Stimulated activated CD8-positive, alpha-beta memory T cell treated with anti-CD3 and anti-CD28 coated beads, Interleukin-4, amount 100 ng/mL, for 4 hours (primary cell): ENCODE data around the gene MCF2L2.

Experiments
- DNase-seq, 2 donors: peaks; one replicate each; pipeline ENCODE4 v3.0.0-alpha.2; 2020; ENCODE audit warnings: low read depth in 2 of 2, low spot score in 1 of 2

The MCF2L2 gene

DNA sequence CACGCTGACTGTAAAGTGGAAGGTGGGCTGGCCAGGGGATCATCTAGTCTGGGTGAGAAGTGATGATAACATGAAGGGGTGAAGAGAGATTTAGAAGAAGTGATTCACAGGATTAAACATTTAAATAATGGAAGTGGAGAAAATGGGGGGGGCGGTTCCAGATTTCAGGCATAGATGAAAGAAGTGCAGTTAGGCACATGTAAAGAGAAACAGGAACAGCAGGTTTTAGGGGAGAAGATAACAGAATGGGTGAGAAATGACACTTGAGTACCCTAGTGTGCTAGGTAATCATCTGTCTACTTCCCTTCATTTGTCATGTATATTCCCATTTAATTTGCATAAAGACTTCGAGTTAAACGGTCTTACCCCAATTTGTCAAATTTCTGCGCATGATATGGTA lies 160.1 kb downstream of the MCF2L2 start:
- no peak for DNase-seq

DNA sequence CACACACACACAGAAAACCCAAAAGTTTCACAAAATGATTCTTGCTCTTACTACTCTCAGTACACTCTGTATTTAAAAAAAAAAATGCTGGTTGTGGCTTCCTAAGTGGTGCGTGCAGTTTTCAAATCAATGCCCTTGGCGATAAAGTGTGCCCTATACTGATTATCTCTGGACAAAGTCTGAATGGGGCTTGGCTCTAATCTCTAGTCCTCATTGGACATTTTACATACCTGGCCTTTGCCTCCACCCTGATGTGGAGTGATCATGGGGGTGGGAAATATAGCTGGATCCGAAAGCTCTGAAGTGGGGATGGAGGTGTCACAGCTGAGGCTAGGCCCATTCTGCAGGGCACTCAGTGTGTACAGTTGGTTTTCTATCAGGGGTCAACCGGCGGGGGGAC lies 161.3 kb downstream of the MCF2L2 start:
- DNase-seq, result no peak

GRCh38 chr3:183266454-183266853 lies 162.0 kb downstream of the MCF2L2 start:
- no peak for DNase-seq

GRCh38 chr3:183265834-183266417 lies 162.5 kb downstream of the MCF2L2 start:
- no peak for DNase-seq

DNA sequence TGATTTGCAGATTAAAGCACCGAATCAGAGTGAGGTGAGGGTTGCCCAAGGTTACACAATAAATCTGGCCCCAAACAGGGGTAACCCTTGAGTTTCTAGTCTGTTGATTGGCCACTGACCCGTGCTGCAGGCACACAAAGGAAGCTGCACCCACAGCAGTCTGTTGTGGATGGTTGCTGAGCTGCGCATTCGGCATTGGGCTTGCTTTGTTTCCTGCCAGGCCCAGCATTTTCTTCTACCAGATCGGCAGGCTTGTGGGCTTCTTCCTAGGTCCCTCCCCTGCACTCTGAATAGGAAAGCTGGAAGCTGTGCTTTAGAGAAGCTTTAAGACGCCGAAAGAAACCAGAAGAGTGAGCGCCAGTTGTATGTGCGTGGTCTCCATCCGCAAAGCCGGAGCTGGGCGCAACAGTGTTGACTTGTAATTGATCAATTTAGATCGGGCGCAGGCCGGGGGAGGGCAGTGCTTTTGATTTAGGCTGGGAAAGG lies 163.2 kb downstream of the MCF2L2 start:
- DNase-seq, result no peak

GRCh38 chr3:183264268-183264667 lies 164.2 kb downstream of the MCF2L2 start:
- no peak for DNase-seq

GRCh38 chr3:183262875-183263378 lies 165.5 kb downstream of the MCF2L2 start:
- DNase-seq, result no peak

- DNase-seq, result no peak
These were observed 167.2 kb downstream of the MCF2L2 start for GRCh38 chr3:183261151-183261724.

- DNase-seq, result no peak
These were observed 168.1 kb downstream of the MCF2L2 start for GRCh38 chr3:183260167-183260904.

DNA sequence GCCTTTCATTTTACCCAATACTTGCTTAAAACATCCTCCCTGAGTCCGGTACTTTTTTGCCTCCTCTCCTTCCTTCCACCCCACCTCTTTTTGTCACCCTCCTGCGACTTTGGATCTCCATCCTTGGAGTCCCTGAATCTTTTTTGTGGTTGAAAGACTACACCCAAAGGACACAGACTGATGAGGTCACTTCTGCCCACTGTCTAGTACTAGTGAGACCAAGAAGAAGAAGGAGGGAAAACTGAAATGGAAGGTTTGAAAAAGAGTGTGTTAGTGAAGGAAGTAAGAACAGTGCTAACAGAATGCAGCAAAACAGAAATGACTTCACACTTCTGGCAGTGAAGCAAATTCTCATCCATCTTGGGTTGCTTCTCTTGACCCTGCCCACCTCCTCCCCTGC lies 168.8 kb downstream of the MCF2L2 start:
- no peak for DNase-seq

DNA sequence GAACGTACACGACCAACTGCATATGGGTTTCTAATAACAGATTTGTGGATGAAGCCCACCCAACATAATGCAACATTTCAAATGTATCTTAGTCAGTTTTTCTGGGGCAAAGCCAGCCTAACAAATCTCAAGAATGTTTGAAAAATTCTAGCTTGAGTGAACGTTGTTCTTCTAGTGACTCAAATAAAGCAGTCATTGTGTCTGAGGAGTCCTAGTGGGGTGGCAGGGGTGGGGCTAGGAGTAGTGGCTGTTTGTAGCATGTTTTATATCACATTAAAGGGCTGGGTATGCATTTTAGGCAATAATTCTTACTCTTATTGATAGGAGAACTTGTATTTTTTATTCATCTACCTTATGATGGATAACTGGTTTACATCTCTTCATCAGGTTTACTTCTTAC lies 169.3 kb downstream of the MCF2L2 start:
- no peak for DNase-seq

- no peak for DNase-seq
These were observed 173.1 kb downstream of the MCF2L2 start for GRCh38 chr3:183255348-183255730.

- no peak for DNase-seq
These were observed 173.7 kb downstream of the MCF2L2 start for GRCh38 chr3:183254487-183255347.

GRCh38 chr3:183253528-183254486 lies 174.6 kb downstream of the MCF2L2 start:
- DNase-seq, result no peak

- DNase-seq, result no peak
These were observed 175.4 kb downstream of the MCF2L2 start, which contains the start of gene B3GNT5 for GRCh38 chr3:183252973-183253527. Gene B3GNT5, plus strand, starts transcription at chr3:183253253. Its CDS starts 16,546 bp downstream, at chr3:183269799.

DNA sequence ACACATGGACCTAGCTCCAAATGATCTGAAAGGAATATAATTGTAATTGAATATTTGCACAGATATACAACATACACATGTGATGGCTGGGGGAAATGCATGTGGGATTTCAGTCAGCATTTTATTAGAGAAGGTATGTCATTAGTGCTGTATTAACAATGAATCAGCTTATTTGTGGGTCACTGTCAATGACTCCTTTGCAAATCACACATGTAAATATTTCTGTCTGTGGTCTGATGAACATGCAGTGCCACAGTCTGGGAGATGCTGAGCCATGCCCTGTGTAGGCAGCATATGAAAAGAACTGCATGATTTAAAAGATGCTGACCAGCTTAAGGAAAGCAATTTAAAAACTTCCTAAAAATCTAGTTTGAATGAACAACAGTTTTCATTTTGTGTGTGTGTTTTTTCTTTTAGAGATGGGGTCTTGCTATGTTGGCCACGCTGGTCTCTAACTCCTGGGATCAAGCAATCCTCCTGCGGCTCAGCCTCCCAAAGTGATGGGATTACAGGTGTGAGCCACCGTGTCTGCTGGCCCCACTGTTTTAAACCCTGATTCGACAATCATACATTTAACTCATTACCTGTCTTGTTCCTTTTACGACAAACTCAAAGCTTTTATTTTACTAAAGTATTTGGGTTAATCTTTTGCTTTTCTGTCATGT lies 176.2 kb downstream of the MCF2L2 start:
- no peak for DNase-seq

- no peak for DNase-seq
These were observed 179.3 kb downstream of the MCF2L2 start for GRCh38 chr3:183249006-183249718.

DNA sequence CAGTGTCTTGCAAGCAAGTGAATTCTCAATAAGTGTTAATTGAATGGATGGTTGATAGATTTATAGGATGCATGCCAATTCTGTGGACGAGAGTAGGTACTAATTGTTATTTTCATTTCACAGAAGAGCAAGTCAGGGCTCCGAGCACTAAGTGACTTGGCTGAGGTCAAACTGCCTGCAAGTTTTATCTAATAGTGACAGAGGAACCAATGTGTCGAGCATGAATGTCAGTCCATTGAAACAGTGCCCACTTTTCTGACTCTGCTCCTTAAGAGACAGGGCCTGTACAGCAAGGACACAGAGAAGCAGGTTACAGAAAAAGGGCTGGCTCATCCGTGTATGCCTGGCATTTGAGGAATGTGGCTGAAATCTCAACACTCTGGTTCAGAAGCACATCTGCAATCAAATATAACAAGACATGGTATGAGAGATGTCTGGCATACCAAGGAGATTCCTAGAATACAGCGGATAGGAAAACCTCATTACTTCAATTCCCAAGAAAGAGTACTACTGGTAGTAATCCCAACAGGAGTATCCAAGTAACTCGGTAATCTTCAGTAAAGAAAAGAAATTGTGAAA lies 181.3 kb downstream of the MCF2L2 start:
- no peak for DNase-seq
